NCI-H1694 (cell line): Measurements from ENCODE around the gene C16orf82.
"Not testable (repeated sequence)": the region's sequence is repeated elsewhere in the genome, so short reads cannot be mapped to it uniquely, and the experiment has no call there.

ENCODE experiments used
- DNase-seq: peaks from one replicate; lab custom pipeline; 2025; lab: John Stamatoyannopoulos, UW

Gene C16orf82

DNA sequence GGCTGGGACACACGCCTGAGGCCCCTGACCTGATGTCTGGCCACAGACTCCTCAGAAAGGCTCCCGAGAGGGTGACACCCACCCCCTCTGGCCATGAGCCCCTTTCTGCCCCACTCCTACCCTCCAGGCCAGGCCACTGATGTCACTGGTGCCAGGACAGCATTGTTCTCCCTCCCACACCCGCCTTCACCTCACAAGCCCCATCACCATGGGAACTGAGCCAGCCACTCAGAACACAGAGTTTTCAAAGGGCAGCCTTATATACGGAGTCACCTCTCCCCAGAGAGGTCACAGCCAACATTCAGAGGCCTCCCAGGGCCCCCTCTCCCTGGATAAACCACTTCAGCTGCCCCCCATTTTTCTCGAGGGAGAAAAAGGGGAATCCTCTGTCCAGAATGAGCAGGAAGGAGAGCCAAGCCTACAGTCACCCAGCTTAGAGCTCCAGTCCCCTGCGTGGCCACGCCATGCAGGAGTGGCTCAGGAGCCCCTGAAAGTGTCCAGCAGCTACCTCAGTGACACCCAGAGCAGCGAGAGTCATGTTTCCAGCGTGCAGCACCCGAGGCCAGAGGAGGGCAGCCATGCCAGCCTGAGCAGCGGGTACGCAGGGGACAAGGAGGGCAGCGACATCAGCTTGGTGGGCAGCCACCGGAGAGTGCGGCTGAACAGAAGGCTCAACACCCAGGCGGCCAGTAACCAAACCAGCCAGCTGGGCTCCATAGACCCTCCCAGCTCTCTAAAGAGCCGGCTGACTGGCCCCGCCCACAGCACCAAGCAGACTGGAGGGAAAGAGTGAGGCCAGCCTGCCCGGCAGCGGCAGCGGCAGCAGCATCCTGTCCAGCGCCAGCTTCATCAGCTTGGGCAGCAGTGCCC lies at the start of gene C16orf82:
TSS of gene C16orf82 (plus strand) at position 260 of the 870 bp plus-strand sequence.
- no peak for DNase-seq

DNA sequence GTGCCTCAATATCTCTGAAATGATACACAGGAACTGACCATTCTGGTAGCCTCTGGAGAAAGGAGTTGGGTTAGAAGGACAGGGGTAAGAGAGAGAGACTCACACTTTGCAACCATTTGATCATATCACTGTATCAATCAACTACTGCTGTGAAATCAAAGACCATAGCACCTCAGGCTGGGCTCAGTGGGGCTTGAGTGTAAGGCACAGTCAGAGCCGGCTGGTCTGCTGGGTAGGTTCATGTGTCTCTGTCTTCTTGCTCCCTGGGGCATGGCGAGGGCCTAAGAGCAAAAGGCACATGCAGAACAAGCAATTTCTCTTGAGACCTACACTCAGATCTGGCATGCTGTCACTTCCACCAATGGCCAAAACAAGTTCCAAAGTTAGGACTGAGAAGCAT lies 46.7 kb upstream of the C16orf82 start:
- no peak for DNase-seq

DNA sequence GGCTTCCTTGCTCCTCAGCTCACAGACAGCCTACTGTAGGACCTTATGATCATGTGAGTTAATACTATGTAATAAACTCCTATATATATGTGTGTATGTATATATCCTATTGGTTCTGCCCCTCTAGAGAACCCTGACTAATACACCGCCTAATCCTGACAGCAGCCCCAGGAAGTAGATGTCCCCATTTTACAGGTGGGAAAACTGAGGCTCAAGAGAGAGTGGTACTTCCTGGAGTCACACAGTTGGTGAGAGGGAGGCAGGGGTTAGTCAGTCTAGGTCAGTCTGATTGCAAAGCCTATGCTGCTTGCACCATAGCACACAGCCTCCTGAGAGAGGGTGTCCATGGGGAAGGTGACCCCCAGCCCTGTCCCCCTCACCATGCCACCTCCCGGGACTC lies 42.7 kb upstream of the C16orf82 start:
- DNase-seq = no peak

DNA sequence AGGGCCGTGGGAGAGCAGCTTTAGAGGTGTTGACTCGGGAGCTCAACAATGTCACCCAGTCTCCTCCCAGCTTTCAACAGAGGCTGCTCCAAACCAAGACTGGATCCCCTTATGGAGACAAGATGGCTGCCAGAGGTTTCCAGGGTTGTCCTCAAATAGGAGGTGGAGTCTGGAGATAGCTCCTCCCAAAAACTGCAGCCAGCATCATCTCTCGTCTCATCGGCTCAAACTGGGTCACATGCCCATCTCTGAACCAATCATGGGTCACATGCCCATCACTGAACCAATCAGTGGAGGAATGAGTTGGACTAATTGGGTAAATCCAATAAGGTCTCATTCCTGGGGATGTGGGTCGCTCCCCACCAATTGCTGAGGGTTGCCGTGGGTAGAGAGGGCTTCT lies 41.1 kb upstream of the C16orf82 start:
- no peak for DNase-seq

DNA sequence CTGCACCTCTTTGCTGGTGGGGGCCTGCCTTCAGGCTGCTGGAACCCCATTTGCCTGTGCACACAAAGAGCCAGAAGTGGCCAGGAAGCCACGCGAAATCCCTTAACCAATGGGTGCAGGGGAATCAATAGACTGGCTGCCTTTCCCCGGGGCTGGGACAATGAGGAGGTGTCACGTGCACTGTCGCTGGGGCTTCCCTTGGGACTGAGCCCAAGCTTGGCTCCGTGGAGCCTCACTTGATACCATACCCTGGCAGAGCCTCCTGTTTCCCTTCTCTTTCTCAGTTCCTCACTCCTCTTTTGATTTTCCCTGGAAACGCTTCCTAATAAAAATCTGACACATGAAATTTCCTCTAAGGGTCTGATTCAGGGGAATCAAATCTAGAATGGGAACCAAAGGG lies 38.8 kb upstream of the C16orf82 start:
- no peak for DNase-seq

DNA sequence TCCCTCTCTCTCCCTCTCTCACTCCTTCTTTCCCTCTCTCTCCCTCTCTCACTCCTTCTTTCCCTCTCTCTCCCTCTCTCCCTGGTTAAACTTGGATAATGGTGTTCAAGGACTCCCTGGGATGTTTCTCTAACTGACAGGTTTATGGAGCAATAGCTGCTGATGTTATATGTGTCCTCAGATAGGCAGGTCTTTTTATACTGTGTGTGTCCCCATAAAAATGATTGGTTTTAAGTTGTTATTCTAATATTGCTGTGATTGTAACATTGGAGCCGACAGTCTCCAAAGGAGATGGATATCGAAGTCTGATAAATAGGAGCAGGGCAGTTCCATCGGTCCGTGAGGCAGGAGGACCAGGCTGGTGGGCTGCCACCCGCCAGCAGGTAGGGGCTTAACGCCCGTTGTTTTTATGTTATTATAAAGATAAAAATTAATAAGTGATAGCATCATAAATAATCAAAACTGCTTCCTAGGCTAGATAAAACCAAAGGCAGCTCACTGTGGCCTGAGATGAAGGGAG lies 38.1 kb upstream of the C16orf82 start:
- no peak for DNase-seq

DNA sequence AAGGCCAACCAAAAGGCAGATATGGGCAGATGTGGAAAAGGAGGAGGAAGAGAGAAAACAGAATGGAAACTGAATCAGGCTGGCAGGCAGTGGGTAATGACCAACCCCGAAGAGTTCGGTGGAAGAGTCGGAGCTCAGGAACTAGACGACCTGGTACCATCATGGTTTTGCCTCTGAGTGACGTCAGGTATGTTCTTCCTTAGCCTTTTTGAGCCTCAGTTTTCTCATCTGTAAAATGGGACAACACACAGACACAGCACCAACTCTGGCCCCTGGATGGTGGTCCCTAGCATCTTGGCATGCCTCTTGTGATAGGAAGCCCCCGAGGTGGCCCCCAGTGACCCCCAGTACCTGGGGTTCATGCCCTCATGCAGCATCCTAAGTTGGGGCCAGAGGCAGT lies 37.2 kb upstream of the C16orf82 start:
- DNase-seq = no peak

DNA sequence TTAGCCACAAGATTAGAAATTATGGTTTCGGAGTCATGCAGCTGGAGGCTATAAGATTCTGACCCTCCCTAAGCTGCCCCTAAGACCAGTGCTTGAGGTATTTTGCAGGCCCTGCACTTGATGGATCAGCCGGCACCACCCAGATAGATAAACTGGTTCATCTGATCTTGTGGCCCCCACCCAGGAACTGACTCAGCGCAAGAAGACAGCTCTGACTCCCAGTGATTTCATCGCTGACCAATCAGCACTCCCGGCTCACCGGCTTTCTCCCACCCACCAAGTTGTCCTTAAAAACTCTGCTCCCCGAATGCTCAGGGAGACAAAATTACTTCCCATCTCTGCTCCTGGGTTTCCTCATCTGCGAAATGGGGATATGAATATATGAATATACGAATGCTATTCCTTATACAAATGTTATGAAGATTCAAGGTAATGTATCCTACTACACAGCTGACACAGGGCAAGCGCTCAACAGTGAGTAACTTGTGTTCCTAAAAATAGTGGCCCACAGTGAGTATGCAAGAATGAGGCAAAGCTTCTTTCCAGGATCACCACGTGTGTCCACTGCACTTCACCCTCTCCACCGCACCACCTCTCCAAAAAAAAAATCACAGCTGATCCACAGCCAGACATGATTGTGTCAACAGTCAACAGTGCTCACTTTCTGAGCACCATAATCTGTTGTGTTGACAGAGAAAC lies 33.3 kb upstream of the C16orf82 start:
- DNase-seq = no peak

DNA sequence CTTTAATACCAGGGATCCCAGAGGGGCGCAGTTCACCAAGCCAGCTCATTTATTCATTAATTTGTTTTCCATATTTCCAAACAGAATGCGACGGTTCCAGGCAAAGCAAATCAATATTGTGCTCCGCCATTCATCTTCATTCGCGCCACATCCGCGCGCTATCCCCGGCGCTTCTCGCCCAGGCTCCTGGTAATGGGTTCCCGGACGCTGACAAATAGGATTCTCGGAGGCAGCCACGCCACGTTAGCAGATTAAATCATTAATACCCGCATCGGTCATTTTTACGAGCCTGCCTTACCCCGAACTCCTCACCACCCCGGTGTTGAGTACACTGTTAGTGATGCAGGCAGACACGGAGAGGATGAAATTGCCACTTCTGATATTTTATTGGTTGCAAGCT lies 26.0 kb upstream of the C16orf82 start:
- DNase-seq = no peak

DNA sequence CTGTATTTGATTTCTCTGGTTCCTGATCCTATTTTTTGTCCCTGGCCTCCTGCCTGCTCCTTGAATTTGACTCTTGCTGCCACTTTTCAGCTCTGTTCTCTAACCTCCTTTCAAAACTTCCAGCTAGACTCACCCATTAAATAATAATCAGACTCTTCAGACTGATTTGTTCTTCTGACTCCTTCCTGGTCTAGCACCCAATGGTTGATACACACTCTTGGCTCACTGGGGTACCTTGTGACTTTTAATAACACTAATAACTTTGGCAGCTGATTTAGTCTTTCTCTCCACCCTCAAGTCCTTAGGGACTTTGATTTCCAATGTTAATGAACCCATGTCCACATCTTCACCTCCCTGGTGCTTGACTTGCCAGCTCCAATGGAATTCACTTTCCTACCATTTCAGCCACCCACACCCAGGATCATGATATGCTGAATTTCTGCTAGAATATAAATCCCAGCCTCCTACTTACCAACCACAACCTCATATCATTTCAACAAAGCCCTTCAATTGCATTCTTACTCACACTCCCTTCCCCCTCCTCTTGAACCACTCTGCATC lies 19.7 kb upstream of the C16orf82 start:
- DNase-seq = no peak

DNA sequence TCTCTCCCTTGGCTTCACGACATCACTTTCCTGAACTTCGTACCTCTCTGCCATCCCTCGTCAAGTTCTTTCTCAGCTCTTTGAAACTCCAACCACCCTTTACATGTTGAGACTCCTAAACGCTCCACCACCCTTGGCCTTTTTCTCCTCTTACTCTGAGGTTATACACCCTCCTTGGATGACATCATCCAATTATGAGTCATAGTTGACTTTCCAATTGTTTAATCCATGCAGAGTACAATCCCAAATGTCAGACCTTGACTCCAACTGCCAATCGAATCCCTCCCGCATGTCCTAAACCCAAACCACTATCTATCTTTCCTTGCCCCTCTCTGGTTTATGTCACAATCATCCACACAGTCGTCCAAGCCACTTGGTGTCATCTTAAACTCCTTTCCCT lies 18.4 kb upstream of the C16orf82 start:
- DNase-seq = no peak

DNA sequence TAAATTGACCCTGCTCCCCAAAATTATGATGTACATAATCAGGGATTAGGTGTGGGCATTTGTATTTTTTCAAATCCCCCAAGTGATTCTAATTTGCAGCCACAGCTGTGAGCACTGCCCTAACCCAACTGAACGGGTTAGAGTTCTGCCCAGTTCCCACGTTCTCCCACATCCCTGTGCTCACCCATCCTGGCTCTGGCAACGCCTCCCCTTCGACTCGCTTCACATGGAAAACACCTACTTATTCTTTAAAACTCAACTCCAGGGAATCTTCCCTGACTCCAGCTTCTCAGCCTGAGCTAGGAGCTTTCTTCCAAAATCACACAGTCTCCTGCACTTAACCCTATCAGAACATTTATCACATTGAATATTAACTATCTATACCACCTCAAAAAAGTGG lies 17.6 kb upstream of the C16orf82 start:
- DNase-seq = no peak

DNA sequence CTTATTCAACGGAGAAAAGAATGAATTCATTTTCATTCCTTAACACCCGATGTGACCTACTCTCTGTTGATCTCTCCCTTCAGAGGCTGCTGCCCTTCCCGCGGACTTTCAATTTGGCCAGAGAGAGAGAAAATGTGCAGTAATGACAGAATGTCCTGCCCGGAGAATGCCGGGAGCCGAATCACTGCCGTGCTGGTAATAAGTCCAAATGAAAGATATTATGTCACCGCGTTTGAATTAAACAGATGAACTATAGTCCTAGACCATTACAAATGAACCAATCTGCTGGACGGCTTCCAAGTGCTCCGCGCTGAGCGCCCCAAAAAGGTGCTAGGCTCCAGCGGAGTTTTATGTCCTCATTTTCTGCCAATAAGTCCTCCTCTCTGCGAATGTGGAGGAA lies 14.7 kb upstream of the C16orf82 start:
- no peak for DNase-seq

DNA sequence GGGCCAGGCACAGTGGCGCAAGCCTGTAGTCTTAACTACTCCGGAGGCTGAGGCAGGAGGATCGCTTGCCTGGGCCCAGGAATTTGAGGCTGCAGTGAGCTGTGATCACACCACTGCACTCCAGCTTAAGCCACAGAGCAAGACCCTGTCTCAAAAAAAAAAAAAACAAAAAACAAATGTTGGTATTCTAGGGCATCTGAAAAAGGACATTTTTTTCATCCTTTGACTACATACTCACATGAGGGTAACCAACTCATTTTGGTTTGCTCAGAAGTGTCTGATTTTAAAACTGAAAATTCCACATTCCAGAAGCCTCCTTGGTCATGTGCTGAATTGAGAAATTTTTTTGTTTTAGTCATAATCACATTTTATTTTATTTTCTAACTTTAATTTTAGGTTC lies 12.7 kb upstream of the C16orf82 start:
- DNase-seq = no peak

DNA sequence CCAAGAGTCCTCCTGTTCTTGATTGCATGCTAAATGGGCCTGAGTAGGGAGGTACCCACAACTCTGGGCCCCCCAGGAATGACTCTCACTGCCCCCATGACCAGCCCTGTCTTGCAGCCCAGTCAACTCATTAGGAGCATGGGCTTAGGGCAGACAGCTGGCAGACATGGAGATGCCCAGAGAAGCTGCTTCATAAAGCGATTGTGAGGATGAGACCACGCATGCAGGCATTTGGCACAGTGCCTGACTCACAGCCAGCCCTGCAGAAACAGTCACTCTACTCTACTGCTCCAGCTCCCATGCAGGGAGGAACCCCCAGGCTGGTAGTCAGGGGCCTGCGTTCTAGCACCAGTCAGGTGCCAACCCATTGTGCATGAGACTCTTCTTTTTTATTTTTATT lies 8.4 kb upstream of the C16orf82 start:
- no peak for DNase-seq

DNA sequence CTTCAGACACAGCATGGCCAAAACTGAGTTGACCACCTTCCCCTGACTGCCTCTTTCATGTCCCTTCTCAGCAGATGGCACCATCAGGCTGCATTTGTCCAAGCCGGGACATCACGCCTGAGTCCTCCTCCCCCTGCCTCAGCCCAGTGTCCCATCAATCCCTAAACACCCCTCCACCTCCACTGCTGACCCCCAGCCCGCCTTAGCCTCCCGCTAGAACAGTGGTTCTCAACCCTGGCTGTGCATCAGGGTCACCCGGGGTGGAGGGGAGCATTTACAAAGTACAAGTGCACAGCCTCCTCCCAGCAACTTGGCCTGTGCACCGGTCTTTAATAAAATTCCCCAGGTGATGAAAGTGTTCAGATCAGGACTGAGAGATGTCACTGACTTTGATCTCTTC lies 4.0 kb downstream of the C16orf82 start:
- no peak for DNase-seq

DNA sequence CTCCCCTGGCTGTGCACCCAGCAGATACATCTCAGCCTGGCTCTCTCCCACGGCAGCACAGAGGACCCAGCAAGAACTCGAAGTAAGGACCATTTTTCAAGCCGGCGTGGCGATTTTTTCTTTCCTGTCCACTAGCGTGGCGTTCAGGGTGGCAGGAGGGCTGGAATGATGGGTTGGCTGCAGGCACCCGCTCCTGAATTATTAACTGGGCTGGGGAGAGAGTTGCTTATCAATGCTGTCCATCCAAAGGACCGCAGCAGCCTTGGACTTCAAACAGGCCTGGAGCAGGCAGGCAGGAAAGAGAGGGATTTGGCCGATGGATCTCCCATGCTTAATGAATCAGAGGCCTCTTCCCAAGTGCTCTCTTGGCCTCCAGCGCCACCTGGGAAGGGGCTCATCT lies 7.0 kb downstream of the C16orf82 start:
- no peak for DNase-seq

DNA sequence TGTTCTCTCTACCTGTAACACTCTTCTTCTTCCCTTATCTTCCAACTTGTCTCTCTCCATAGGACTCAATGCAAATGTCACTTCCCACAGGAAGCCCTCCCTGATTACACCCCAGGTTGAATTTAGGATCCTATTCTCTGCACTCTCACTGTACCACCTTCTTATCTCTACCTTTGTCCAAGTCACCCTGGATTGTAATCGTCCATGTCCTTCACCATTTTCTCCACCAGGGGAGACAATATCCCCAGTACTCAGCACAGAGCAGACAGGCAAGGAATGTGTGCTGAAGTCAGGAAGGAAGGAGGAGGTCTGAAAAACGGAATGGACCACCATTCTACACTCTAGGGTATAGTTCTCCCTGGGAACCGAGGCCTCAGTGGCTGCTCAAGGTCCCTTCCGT lies 14.2 kb downstream of the C16orf82 start:
- DNase-seq = no peak

DNA sequence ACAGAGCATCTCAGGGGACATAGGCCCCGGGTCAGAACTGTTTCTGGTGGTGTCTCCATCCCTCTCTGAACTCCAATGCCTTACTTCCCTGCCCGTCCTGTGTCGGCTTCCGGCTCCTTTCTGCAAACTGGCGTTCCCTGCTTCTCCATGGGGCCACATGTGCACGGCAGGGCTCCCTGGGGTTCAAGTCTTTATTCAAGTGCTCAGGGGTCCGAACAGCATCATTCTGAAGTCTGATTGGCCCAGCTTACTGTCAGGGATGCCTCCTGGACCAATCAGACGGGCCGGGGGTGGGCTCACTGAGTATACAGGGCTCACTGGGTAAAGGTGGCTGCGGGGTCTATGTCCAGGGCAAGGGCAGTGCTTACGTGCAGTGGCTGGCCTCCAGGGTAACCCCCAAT lies 17.1 kb downstream of the C16orf82 start:
- no peak for DNase-seq

DNA sequence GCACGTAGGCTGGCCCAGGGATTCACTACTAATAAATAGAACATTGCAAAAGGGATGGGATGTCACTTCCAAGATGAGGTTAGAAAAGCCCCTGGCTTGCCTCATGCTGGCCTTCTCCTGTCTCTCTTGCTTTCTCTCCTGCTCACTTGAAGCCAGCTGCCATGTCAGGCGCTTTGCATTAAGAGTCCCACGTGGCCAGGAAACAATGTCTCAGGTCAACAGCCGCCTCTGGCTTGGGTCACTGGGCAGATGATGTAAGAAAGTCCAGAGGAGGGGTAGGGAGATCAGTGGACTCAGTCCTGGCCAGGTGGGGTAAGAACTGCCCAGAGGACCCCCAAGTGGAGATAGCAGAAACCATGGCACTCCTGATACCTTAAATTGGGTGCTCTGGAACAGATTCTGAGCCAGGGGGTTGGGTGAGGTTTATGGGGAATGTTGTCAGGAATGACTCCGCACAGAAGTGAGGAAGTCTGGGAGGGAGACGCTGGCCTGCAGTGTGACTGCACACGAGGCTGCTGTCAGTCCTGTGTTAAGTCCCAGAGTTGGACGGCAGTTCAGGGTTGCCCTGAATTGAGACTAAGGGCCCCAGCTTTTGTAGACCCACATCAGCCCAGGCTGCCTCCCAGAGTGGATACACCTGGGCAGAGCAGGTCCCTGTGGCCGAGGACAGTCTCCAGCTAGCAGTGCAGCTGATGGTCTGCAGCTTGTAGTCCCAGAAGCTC lies 17.7 kb downstream of the C16orf82 start:
- no peak for DNase-seq

DNA sequence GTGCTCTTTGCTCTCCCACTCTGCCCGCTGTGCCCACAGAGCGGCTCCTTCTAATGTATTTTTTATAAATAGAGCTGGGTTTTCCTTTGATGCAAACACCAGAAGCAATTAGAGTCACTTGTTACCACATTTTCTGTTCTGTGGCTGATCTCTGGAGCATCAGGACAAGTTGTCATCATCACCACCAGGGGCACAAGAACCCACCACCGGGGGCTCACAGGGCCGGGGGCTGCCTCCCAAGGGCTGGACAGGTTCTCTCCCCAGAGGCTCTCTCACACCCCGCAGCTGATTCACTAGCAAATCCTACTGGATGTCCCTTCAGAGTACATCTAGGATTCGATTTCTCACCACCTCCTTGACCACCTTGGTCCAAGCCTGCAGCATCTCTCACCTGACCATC lies 18.5 kb downstream of the C16orf82 start:
- no peak for DNase-seq

DNA sequence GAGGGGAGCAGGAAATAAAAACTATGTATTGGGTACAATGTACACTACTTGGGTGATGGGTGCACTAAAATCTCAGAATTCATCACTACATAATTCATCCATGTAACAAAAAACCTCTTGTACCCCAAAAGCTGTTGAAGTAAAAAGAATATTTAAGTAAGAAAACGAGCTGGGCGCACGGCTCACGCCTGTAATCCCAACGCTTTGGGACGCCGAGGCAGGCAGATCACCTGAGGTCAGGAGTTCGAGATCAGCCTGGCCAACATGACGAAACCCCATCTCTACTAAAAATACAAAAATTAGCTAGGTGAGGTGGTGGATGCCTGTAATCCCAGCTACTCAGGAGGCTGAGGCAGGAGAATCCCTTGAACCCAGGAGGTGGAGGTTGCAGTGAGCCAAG lies 19.3 kb downstream of the C16orf82 start:
- not testable (repeated sequence) for DNase-seq
